GM12878 (cell line): ENCODE data around the gene ABCB8. TPM values are rescaled to one million over a fixed set of nuclear protein-coding genes. Genes with fewer than 3 reads are reported as not detected.

ENCODE experiments used
- ATAC-seq: fragments of 200-7000 bp; cut with Tn5 transposase; 3 replicates; pipeline ENCODE4 v1.9.1; 2020; ENCODE audit warnings: mild to moderate bottlenecking, moderate library complexity
- BruUV-seq: library from RNA; stranded (reverse); fragments of 400-500 nt; replicated peaks from 2 replicates; lab custom pipeline; 2021; lab: Mats Ljungman, UMichigan
- CTCF ChIA-PET: fragments of 300-600 bp; sonication (Branson Sonifier 250); formaldehyde crosslinking; extraction: SDS; loops from one replicate; lab custom pipeline; 2021; ENCODE audit warnings: inconsistent platforms; lab: Yijun Ruan, JAX
- POLR2A ChIA-PET: fragments of 350-600 bp; formaldehyde crosslinking; extraction: SDS; loops from one replicate; lab custom pipeline; 2021; ENCODE audit warnings: inconsistent platforms; lab: Charles Lee
- RAD21 ChIA-PET: fragments of 300-600 bp; sonication (Branson Sonifier 250); formaldehyde crosslinking; loops from one replicate; lab custom pipeline; 2023; ENCODE audit warnings: antibody characterized with exemption; ENCODE audit not compliant: unreplicated experiment; lab: Charles Lee
- SMC1A ChIA-PET: fragments of 300-600 bp; sonication (Branson Sonifier 250); formaldehyde crosslinking; loops from one replicate; lab custom pipeline; 2023; ENCODE audit not compliant: unreplicated experiment, uncharacterized antibody; lab: Charles Lee
- DNase-seq: peaks from one replicate; pipeline ENCODE4 v3.0.0-alpha.2; 2011; ENCODE audit warnings: low read depth, low spot score
- FAIRE-seq: peaks from 3 replicates; lab custom pipeline; 2011; peaks lifted over from hg19 to GRCh38; lab: Jason Lieb, UNC
- H2AFZ ChIP-seq: 2 replicates; pipeline ENCODE4 v1.6.0; 2011; ENCODE audit warnings: low read depth, low read length, control low read depth; ENCODE audit not compliant: control insufficient read depth
- H3K27ac ChIP-seq: 2 replicates; pipeline ENCODE4 v1.5.1; 2011; ENCODE audit warnings: control low read depth; ENCODE audit not compliant: control insufficient read depth, insufficient read depth
- H3K27me3 ChIP-seq, 2 experiments: replicated peaks in 1 of 2; 2 replicates each; pipeline versions ENCODE4 v1.6.0 to v1.6.1; 2011; ENCODE audit warnings: low read length in 1 of 2; ENCODE audit not compliant: control insufficient read depth in 2 of 2, insufficient read depth in 2 of 2
- H3K36me3 ChIP-seq, 2 experiments: 2 replicates each; pipeline ENCODE4 v1.5.1; 2011; ENCODE audit warnings: low read length in 1 of 2; ENCODE audit not compliant: control insufficient read depth in 2 of 2, insufficient read depth in 2 of 2
- H3K4me1 ChIP-seq: 2 replicates; pipeline ENCODE4 v1.6.1; 2011; ENCODE audit warnings: mild to moderate bottlenecking, low read length, moderate library complexity, mixed read lengths; ENCODE audit not compliant: control insufficient read depth, insufficient read depth
- H3K4me2 ChIP-seq: 2 replicates; pipeline ENCODE4 v1.6.0; 2011; ENCODE audit warnings: control low read depth; ENCODE audit not compliant: control insufficient read depth, insufficient read depth
- H3K4me3 ChIP-seq: fragments of 200-600 bp; sonication (generic); 2 replicates; pipeline ENCODE4 v1.5.1; 2016
- H3K79me2 ChIP-seq: 2 replicates; pipeline ENCODE4 v1.6.0; 2011; ENCODE audit warnings: low read length; ENCODE audit not compliant: control insufficient read depth, insufficient read depth
- H3K9ac ChIP-seq: 2 replicates; pipeline ENCODE4 v1.8.0; 2011; ENCODE audit warnings: low read length, control low read depth, mixed read lengths; ENCODE audit not compliant: control insufficient read depth, insufficient read depth
- H3K9me3 ChIP-seq: replicated peaks from 3 replicates; pipeline ENCODE4 v1.5.1; 2011; ENCODE audit warnings: mild to moderate bottlenecking, low read length; ENCODE audit not compliant: control insufficient read depth, insufficient read depth
- H4K20me1 ChIP-seq: 2 replicates; pipeline ENCODE4 v1.6.0; 2011; ENCODE audit not compliant: control insufficient read depth, insufficient read depth
- ASH2L ChIP-seq: fragments of 300-600, 200-600 bp; sonication (generic); IDR thresholded peaks from 2 replicates; pipeline ENCODE4 v1.6.1; 2017; ENCODE audit warnings: low read depth, mild to moderate bottlenecking, borderline replicate concordance
- ATF3 ChIP-seq: IDR thresholded peaks from 2 replicates; pipeline ENCODE4 v1.6.1; 2011; ENCODE audit warnings: low read depth, mild to moderate bottlenecking, low read length, moderate library complexity, borderline replicate concordance; ENCODE audit errors: extremely low read depth
- CEBPZ ChIP-seq: fragments of 150-350 bp; IDR thresholded peaks from 2 replicates; pipeline ENCODE4 v1.6.1; 2016; ENCODE audit warnings: low read depth, low read length
- DPF2 ChIP-seq: fragments of 450-650 bp; IDR thresholded peaks from 2 replicates; pipeline ENCODE4 v1.6.1; 2017; ENCODE audit warnings: mild to moderate bottlenecking
- ELK1 ChIP-seq: IDR thresholded peaks from 2 replicates; pipeline ENCODE4 v1.6.1; 2012; ENCODE audit warnings: low read depth, low read length, improper control_type of control experiment
- FOXK2 ChIP-seq: fragments of 450-650 bp; IDR thresholded peaks from 2 replicates; pipeline ENCODE4 v1.6.1; 2017; ENCODE audit warnings: mild to moderate bottlenecking, moderate library complexity
- GABPA ChIP-seq: IDR thresholded peaks from 2 replicates; pipeline ENCODE4 v1.6.1; 2014; ENCODE audit warnings: antibody characterized with exemption, low read depth, mild to moderate bottlenecking, inconsistent platforms
- HDGF ChIP-seq: fragments of 450-650 bp; IDR thresholded peaks from 2 replicates; pipeline ENCODE4 v1.6.1; 2016; ENCODE audit warnings: antibody characterized with exemption
- KLF5 ChIP-seq: fragments of 450-650 bp; IDR thresholded peaks from 2 replicates; pipeline ENCODE4 v1.6.1; 2014; ENCODE audit warnings: mild to moderate bottlenecking; ENCODE audit not compliant: partially characterized antibody
- MTA3 ChIP-seq: IDR thresholded peaks from 2 replicates; pipeline ENCODE4 v1.6.1; 2012; ENCODE audit warnings: low read length, inconsistent platforms, borderline replicate concordance
- NFYA ChIP-seq: IDR thresholded peaks from 2 replicates; pipeline ENCODE4 v1.6.1; 2011; ENCODE audit warnings: low read depth, mild to moderate bottlenecking, low read length, improper control_type of control experiment, borderline replicate concordance
- NFYB ChIP-seq: IDR thresholded peaks from 2 replicates; pipeline ENCODE4 v1.6.1; 2011; ENCODE audit warnings: low read depth, mild to moderate bottlenecking, low read length, improper control_type of control experiment, moderate library complexity; ENCODE audit not compliant: insufficient read depth
- RAD51 ChIP-seq: fragments of 450-650 bp; IDR thresholded peaks from 2 replicates; pipeline ENCODE4 v1.6.1; 2016; ENCODE audit warnings: moderate library complexity, mild to moderate bottlenecking, inconsistent platforms
- TBL1XR1 ChIP-seq: IDR thresholded peaks from 2 replicates; pipeline ENCODE4 v1.6.1; 2012; ENCODE audit warnings: low read depth, low read length, improper control_type of control experiment
- ZNF207 ChIP-seq: fragments of 450-650 bp; IDR thresholded peaks from 2 replicates; pipeline ENCODE4 v1.6.1; 2014; ENCODE audit warnings: antibody characterized with exemption, mild to moderate bottlenecking, borderline replicate concordance
- ZNF384 ChIP-seq: IDR thresholded peaks from 2 replicates; pipeline ENCODE4 v1.6.1; 2012; ENCODE audit warnings: low read depth, mild to moderate bottlenecking, low read length, improper control_type of control experiment, borderline replicate concordance
- ZZZ3 ChIP-seq: IDR thresholded peaks from 2 replicates; pipeline ENCODE4 v1.6.1; 2011; ENCODE audit warnings: low read depth; ENCODE audit not compliant: control insufficient read depth, insufficient read length
- WGBS: methylation state at CpG from one replicate; pipeline ENCODE4 v1.1.6; 2016; ENCODE audit warnings: low lambda C conversion rate; ENCODE audit not compliant: insufficient replicate concordance, insufficient coverage; ENCODE audit errors: missing lambda C conversion rate; 5-methylcytosine and 5-hydroxymethylcytosine counted together
- in situ Hi-C: fragments of 300-500 bp; cut with MboI; formaldehyde crosslinking; loops from 9 replicates; pipeline ENCODE4 v1.14.3; 2018; ENCODE audit warnings: mixed read lengths
- intact Hi-C: fragments of 100-400 bp; cut with micrococcal nuclease; formaldehyde crosslinking; loops from one replicate; pipeline ENCODE4 v1.14.2; 2022; ENCODE audit not compliant: unreplicated experiment
- polyA plus RNA-seq, 11 experiments: library from polyadenylated mRNA; depleted of rRNA in 4 of 11; unstranded in 6 of 11; stranded (reverse) in 5 of 11; fragments of >200 nt; fragmentation: Nextera tagmentation in 4 of 11; fragmentation: Illumina TruSeq in 1 of 11; extraction: Ambion mirVana in 4 of 11; extraction: Trizol in 1 of 11; gene quantifications; 1 replicate in 1 of 11; 2 replicates in 10 of 11; pipeline versions ENCODE4 v1.2.1 to v1.2.3, GENCODE V29; 2011 to 2016; ENCODE audit warnings: inconsistent platforms in 2 of 11, missing spikeins in 2 of 11, low read depth in 1 of 11
- total RNA-seq, 4 experiments: library from RNA; depleted of rRNA in 3 of 4; stranded (reverse); fragments of >200 nt in 3 of 4; fragmentation: Illumina TruSeq in 1 of 4; extraction: Trizol in 1 of 4; gene quantifications; 2 replicates each; pipeline versions ENCODE4 v1.2.1 to v1.2.3, GENCODE V29; 2013 to 2021

ABCB8 gene
- total and polyA plus RNA-seq, 10 of the 15 experiments (the other 5 are each of a cell fraction or from before 2014, with no cell fraction given) = 0.77 to 34.8 (median 18.9) TPM

- DNase-seq (no peak), ATAC-seq (no peak), FAIRE-seq (no peak)
- WGBS = 91% methylated on average over 19 of the region's 22 CpGs
- Histone ChIP-seq H3K4me3 (peak overlapping the region; percentile 87; the same call in 1 of the 2 replicates), H3K4me2 (peak overlapping the region; percentile 95; the same call in 1 of the 2 replicates), H3K9ac (no peak overlapping the region; the same call in 1 of the 2 replicates), H3K27me3 (no peaks in the 10 kb centered on the region), H3K36me3 (peaks cover 0 to 2% of the 10 kb centered on the region in 2 experiments; a peak in 2 of 4 replicates), H3K79me2 (peaks cover 77% of the 10 kb centered on the region), H3K9me3 (no peaks in the 10 kb centered on the region), H2AFZ (no peak overlapping the region), H3K4me1 (peaks cover 18% of the 10 kb centered on the region), H4K20me1 (no peaks in the 10 kb centered on the region; the same call in 1 of the 2 replicates), H3K27ac (peak overlapping the region; percentile 80; the same call in 1 of the 2 replicates)
- RAD21 ChIA-PET = interaction anchor here (0.9 kb wide), 1 partner anchor 30 kb away, joined by 3 read pairs; no protein-coding TSS in a partner anchor
- in situ Hi-C loops (no loop called here), intact Hi-C loops (loop anchor here (2.0 kb wide), 2 partner anchors 21 to 31 kb away; partner anchors contain the start of gene SLC4A2)
- BruUV-seq = no TSS peak
- CTCF ChIA-PET = interaction anchor here (0.8 to 2.5 kb wide), 9 partner anchors 8 to 154 kb away, joined by 3 to 13 read pairs (median 4); no protein-coding TSS in a partner anchor
- POLR2A ChIA-PET = interaction anchor here (0.7 to 0.8 kb wide), 2 partner anchors 9 to 51 kb away, joined by 4 to 7 read pairs; partner anchors contain the start of gene FASTK
- SMC1A ChIA-PET = no interaction called here
- TF ChIP-seq CEBPZ (no peak), NFYA (no peak), KLF5 (no peak), ATF3 (no peak), ZNF384 (no peak), NFYB (no peak), FOXK2 (no peak), ZNF207 (no peak), GABPA (no peak), MTA3 (no peak), RAD51 (no peak), ZZZ3 (no peak), ASH2L (no peak), TBL1XR1 (no peak), DPF2 (no peak), HDGF (no peak), ELK1 (no peak)
Observed at GRCh38 chr7:151089893-151090730, 61.9 kb downstream of the ABCB8 start.
